Measurements from ENCODE around the gene SSH2.
"Not testable (repeated sequence)": the region's sequence is repeated elsewhere in the genome, so short reads cannot be mapped to it uniquely, and the experiment has no call there.

SSH2 gene

GRCh38 chr17:29873476-29873875 lies 56.6 kb downstream of the SSH2 start:
- DNase-seq (ENCODE audit: low spot score) = no peak
- Histone ChIP-seq H3K27ac (no peak overlapping the region), H3K4me3 (no peak overlapping the region)
- TF ChIP-seq CTCF (IDR thresholded peaks at IDR 0.05) = no peak

DNA sequence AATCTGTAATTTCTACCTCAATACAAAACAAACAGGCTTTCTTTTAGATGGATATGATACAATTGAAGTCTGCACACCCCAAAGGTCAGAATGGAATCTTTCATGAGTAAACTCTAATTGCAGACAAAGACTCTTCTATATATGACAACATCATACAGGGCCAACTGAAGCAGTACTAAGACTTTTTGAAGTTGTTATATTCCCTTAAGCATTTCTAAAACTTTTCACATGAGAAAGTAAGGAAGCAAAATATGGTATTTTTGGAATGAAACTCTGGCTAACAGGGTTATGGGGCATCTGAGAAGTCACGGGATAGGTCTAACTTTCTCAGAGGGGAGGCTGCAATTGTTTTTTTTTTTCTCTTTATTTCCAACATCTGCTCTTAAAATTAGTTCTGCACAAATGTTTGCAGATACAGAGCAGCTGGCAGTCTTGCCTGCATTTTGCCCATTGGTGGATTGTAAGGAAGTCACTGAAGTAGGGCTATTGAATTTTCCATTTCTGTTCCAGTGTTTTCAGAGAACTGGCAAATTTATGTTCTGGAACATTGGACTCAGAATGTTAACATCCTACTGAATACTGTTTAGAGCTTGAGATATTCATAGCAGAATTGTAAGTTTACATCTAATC lies 59.1 kb downstream of the SSH2 start:
- no peak for DNase-seq (ENCODE audit: low spot score)
- TF ChIP-seq CTCF (IDR thresholded peaks at IDR 0.05) = no peak
- Histone ChIP-seq H3K27ac (no peak overlapping the region), H3K4me3 (no peak overlapping the region)

- no peak overlapping the region for H3K4me3 ChIP-seq
- no peak overlapping the region for H3K27ac ChIP-seq
- no peak for DNase-seq (ENCODE audit: low spot score)
- TF ChIP-seq CTCF (IDR thresholded peaks at IDR 0.05) = no peak
These were observed 62.3 kb downstream of the SSH2 start for GRCh38 chr17:29867643-29868181.

DNA sequence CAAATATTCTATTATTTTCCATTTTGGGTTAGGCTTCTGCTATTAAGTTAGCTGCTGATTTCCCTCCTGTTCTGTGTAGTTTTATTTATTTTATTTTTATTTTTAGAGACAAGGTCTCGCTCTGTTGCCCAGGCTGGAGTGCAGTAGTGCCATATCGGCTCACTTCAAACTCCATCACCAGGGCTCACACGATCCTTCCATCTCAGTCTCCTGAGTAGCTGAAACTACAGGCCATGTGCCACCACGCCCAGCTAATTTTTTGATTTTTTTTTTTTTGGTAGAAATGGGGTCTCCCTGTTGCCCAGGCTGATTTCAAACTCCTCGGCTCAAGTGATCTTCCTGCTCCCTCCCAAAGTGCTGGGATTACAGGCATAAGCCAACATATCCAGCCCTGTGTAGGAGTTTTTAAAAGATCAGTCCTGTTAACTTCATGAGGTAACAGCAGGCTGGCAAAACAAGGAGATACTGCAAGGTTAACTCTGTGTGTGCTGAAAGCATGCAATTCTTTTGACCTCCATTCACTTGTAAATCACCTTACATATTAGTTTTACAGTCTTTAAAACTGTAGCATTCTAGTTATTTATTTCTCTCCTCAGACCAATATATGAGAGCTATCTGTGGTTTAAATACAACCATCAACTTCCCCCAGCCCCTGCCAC lies 63.2 kb downstream of the SSH2 start:
- no peak for TF ChIP-seq CTCF (IDR thresholded peaks at IDR 0.05)
- Histone ChIP-seq H3K4me3 (no peak overlapping the region), H3K27ac (no peak overlapping the region)
- DNase-seq (ENCODE audit: low spot score) = no peak

DNA sequence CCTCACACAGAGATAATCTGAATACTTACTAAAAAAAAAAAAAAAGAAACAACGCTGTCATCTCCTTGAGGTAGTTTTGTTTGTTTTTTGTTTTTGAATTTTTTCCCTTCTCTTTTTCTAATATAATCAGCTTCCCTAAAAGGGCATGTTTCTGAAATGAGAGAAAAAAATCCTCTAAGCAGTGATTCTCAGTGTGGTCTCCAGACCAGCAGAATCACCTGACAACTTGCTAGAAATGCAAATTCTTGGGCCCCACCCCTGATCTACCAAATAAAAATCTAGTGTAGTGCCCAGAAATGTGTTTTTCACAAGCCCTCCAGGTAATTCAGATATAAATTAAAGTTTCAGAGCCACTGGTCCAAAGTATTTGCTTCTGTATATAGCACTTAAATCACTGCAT lies 65.4 kb downstream of the SSH2 start:
- no peak overlapping the region for H3K27ac ChIP-seq
- H3K4me3 ChIP-seq = no peak overlapping the region
- no peak for TF ChIP-seq CTCF (IDR thresholded peaks at IDR 0.05)
- no peak for DNase-seq (ENCODE audit: low spot score)

DNA sequence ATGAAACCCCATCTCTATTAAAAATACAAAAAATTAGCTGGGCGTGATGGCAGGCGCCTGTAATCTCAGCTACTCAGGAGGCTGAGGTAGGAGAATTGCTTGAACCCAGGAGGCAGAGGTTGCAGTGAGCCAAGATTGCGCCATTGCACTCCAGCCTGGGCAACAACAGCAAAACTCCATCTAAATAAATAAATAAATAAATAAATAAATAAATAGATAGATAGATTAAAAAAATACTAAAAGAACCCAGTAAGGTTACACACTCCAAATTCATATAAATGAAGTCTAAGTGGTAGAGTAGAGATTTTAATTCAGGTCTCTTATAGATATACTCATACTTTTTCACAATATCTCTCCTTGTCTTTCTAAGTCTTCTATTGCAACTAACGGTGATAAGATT lies 65.9 kb downstream of the SSH2 start:
- H3K4me3 ChIP-seq; H3K27ac ChIP-seq; DNase-seq (ENCODE audit: low spot score): not testable (repeated sequence)

DNA sequence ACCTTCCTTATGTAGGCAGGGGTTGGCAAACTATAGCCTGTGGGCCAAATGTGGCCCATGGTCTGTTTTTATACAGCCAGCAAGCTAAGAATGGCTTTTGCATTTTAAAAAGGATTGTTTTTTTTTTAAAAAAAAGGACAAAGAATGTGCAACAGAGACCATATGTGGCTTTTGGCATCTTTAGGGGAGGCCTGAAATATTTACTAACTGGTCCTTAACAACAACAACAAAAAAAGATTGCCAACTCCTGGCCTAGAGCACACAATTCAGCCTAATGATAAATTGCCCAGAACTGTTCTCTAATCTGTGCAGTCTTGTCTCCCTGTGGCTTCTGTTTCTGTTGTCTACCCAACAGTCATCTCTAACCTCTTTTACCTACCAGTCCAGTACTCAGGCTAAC lies 67.1 kb downstream of the SSH2 start:
- Histone ChIP-seq H3K27ac (no peak overlapping the region), H3K4me3 (no peak overlapping the region)
- TF ChIP-seq CTCF (IDR thresholded peaks at IDR 0.05) = no peak
- no peak for DNase-seq (ENCODE audit: low spot score)

Data from coronary artery (tissue), 2 donors.